Measurements from ENCODE around the gene ETFA. TPM values are rescaled to one million over a fixed set of nuclear protein-coding genes. Genes with fewer than 3 reads are reported as not detected.
"Not testable (repeated sequence)": the region's sequence is repeated elsewhere in the genome, so short reads cannot be mapped to it uniquely, and the experiment has no call there.

The ETFA gene
- total RNA-seq, 1 experiment from 2014 or later = 164 TPM

DNA sequence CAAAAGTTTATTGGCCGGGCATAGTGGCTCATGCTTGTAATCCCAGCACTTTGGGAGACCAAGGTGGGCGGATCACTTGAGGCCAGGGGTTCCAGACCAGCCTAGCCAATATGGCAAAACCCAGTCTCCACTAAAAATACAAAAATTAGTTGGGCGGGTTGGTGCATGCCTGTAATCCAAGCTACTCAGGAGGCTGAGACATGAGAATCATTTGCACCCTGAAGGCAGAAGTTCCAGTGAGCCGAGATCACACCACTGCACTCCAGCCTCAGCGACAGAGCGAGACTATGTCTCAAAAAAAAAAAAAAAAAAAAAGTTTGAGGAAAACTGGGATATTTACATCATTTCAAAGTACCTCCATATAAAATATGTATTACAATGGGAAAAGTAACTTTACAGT is 40.4 kb downstream of the ETFA start:
- BruUV-seq (replicated peaks) = no TSS peak
- ChIA-PET POLR2A (no interaction called here), CTCF (interaction anchor here (2.0 kb wide), 1 partner anchor 8 kb away, joined by 6 read pairs; no protein-coding TSS in a partner anchor)
- TF ChIP-seq, protein P1, sequence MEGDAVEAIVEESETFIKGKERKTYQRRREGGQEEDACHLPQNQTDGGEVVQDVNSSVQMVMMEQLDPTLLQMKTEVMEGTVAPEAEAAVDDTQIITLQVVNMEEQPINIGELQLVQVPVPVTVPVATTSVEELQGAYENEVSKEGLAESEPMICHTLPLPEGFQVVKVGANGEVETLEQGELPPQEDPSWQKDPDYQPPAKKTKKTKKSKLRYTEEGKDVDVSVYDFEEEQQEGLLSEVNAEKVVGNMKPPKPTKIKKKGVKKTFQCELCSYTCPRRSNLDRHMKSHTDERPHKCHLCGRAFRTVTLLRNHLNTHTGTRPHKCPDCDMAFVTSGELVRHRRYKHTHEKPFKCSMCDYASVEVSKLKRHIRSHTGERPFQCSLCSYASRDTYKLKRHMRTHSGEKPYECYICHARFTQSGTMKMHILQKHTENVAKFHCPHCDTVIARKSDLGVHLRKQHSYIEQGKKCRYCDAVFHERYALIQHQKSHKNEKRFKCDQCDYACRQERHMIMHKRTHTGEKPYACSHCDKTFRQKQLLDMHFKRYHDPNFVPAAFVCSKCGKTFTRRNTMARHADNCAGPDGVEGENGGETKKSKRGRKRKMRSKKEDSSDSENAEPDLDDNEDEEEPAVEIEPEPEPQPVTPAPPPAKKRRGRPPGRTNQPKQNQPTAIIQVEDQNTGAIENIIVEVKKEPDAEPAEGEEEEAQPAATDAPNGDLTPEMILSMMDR (IDR thresholded peaks at IDR 0.05; ENCODE audit: unreplicated experiment) = no peak
- Mint-ChIP-seq H3K4me1 (ENCODE audit: insufficient read depth, unreplicated experiment) (peaks cover 4% of the 10 kb centered on the region), H3K27ac (ENCODE audit: low read depth, unreplicated experiment) (no peak overlapping the region), H3K36me3 (ENCODE audit: insufficient read depth, unreplicated experiment) (peaks cover 48% of the 10 kb centered on the region), H3K4me3 (ENCODE audit: unreplicated experiment) (no peak overlapping the region), H3K9me3 (ENCODE audit: unreplicated experiment) (no peaks in the 10 kb centered on the region), H3K27me3 (ENCODE audit: insufficient read depth, unreplicated experiment) (no peaks in the 10 kb centered on the region)
- intact Hi-C loops (cut with micrococcal nuclease) = no loop called here
- no peak for DNase-seq (ENCODE audit: unreplicated experiment)

DNA sequence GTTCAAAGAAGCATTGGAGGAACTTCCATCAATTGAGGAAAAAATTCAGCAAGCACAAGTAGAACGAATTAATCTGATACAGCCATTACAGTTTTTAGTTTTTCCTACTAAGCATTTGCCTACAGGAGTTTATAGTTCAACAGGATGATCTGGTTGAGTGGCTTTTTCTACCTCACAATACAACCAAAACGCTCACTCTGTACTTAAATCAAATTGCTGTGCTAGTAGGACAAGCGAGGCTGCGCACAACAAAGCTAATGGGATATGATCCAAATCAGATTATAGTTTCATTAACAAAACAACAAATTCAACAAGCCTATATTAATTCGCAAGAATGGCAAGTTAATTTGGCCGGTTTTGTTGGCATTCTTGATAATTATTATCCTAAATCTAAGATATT is 44.2 kb downstream of the ETFA start:
- no TSS peak for BruUV-seq (replicated peaks)
- TF ChIP-seq, protein P1 (IDR thresholded peaks at IDR 0.05; ENCODE audit: unreplicated experiment) = no peak
- POLR2A ChIA-PET = no interaction called here
- intact Hi-C loops (cut with micrococcal nuclease) = no loop called here
- no peak overlapping the region for H3K27ac Mint-ChIP-seq (ENCODE audit: low read depth, unreplicated experiment)
- CTCF ChIA-PET = no interaction called here
- peaks cover 48% of the 10 kb centered on the region for H3K36me3 Mint-ChIP-seq (ENCODE audit: insufficient read depth, unreplicated experiment)
- peaks cover 11% of the 10 kb centered on the region for H3K9me3 Mint-ChIP-seq (ENCODE audit: unreplicated experiment)
- no peaks in the 10 kb centered on the region for H3K27me3 Mint-ChIP-seq (ENCODE audit: insufficient read depth, unreplicated experiment)
- no peak overlapping the region for H3K4me3 Mint-ChIP-seq (ENCODE audit: unreplicated experiment)
- H3K4me1 Mint-ChIP-seq (ENCODE audit: insufficient read depth, unreplicated experiment) = peaks cover 6% of the 10 kb centered on the region
- no peak for DNase-seq (ENCODE audit: unreplicated experiment)

DNA sequence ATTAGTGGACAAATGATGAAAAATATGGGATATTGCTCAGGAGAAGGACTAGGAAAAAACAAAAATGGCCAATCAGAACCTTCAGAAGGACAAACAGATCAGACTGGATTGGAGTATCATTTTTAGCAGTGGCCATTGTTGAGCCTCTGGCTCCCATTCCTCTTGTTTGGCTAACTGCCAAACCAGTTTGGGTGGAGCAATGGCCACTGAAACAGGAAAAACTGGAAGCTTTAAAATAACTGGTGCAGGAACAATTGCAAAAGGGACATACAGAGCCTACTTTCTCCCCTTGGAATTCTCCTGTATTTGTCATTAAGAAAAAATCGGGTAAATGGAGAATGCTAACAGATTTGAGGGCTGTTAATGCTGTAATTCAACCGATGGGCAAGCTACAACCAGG is 45.5 kb downstream of the ETFA start:
- BruUV-seq (replicated peaks); H3K4me3 Mint-ChIP-seq (ENCODE audit: unreplicated experiment); intact Hi-C loops (cut with micrococcal nuclease); H3K27me3 Mint-ChIP-seq (ENCODE audit: insufficient read depth, unreplicated experiment); H3K4me1 Mint-ChIP-seq (ENCODE audit: insufficient read depth, unreplicated experiment): not testable (repeated sequence)
- peak; percentile 11 for DNase-seq (ENCODE audit: unreplicated experiment)
- POLR2A ChIA-PET = interaction anchor here (1.4 kb wide), 1 partner anchor 10 kb away, joined by 3 read pairs; no protein-coding TSS in a partner anchor
- H3K36me3 Mint-ChIP-seq (ENCODE audit: insufficient read depth, unreplicated experiment) = peaks cover 50% of the 10 kb centered on the region
- CTCF ChIA-PET = interaction anchor here (0.6 kb wide), 1 partner anchor 91 kb away, joined by 3 read pairs; no protein-coding TSS in a partner anchor
- peaks cover 11% of the 10 kb centered on the region for H3K9me3 Mint-ChIP-seq (ENCODE audit: unreplicated experiment)
- peak overlapping the region; percentile 27 for H3K27ac Mint-ChIP-seq (ENCODE audit: low read depth, unreplicated experiment)

DNA sequence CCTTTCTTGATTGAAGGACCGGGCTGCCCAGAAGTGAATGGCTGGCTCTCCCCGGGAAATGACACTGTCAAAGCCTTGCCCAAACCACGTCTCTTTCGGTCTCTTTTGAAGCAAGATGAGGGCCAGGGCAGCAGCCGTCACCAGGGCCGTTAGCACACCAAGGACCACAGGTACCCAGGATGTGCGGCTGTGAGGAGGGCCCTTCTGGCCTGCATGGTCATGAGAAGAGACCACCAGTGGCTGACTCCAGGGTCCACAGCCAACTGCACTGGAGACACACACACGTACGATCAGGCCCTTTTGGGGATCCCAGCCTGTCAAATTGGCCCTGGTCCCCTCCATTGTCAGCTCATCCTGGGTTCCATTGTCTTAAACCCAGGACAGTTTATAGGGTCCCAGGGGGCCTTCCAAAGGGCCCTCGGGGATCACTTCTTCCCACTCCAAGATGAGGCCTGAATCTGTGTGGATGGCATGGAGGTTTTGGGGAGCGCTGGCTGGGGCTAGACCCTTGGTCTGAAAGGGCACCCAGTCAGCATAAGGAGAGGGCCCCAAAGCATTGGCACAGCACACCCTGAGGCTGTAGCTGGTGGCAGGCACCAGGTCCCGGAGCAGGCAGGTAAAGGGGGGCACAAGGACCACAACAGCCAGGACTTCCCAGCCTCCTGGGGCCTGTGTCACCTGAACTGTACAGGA is 50.9 kb downstream of the ETFA start:
- intact Hi-C loops (cut with micrococcal nuclease) = no loop called here

More for the DNA sequence above, 50.9 kb downstream of the ETFA start:
- peaks cover 42% of the 10 kb centered on the region for H3K36me3 Mint-ChIP-seq (ENCODE audit: insufficient read depth, unreplicated experiment)
- no peak overlapping the region for H3K4me3 Mint-ChIP-seq (ENCODE audit: unreplicated experiment)
- DNase-seq (ENCODE audit: unreplicated experiment) = no peak
- TF ChIP-seq, protein P1 (IDR thresholded peaks at IDR 0.05; ENCODE audit: unreplicated experiment) = no peak
- no TSS peak for BruUV-seq (replicated peaks)
- POLR2A ChIA-PET = no interaction called here
- H3K9me3 Mint-ChIP-seq (ENCODE audit: unreplicated experiment) = peaks cover 11% of the 10 kb centered on the region
- H3K4me1 Mint-ChIP-seq (ENCODE audit: insufficient read depth, unreplicated experiment) = no peaks in the 10 kb centered on the region
- no peaks in the 10 kb centered on the region for H3K27me3 Mint-ChIP-seq (ENCODE audit: insufficient read depth, unreplicated experiment)
- CTCF ChIA-PET = no interaction called here
- H3K27ac Mint-ChIP-seq (ENCODE audit: low read depth, unreplicated experiment) = no peak overlapping the region

All from MCF 10A (cell line).